ENCODE results near the gene HSPA1A. TPM values are rescaled to one million over a fixed set of nuclear protein-coding genes. Genes with fewer than 3 reads are reported as not detected.

HSPA1A gene
- total and polyA plus RNA-seq, 9 of the 15 experiments (the other 6 are each of a cell fraction or from before 2014, with no cell fraction given) = 2.2 to 273 (median 107) TPM

DNA sequence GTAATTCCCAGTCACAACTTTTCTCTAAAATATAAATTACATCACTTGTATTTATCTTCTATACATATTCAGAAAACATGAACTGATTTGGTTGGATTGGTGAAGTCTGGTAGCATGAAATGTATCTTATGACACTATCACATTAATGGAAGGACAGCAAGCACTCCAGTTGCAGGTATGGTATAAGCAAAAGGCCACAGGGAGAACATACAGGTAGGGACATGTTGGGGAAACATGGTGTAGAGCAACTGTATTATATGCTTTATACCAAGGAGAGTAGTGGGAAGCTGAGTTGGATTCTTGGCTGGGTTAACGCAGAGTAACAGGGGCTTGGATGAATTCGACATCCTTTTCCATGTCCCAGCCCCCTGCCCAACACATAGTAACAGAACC is 18.4 kb upstream of the HSPA1A start (continued):
- 0 out of 2 replicates have a peak, but pooled peaks have one; percentile 23 for TF ChIP-seq CEBPG (CRISPR knock-in tag; IDR thresholded peaks at IDR 0.05)
- no peak for TF ChIP-seq CEBPG (tag; conservative IDR thresholded peaks at IDR 0.05 in 1 of 2, IDR thresholded peaks at IDR 0.05 in 1 of 2)

DNA sequence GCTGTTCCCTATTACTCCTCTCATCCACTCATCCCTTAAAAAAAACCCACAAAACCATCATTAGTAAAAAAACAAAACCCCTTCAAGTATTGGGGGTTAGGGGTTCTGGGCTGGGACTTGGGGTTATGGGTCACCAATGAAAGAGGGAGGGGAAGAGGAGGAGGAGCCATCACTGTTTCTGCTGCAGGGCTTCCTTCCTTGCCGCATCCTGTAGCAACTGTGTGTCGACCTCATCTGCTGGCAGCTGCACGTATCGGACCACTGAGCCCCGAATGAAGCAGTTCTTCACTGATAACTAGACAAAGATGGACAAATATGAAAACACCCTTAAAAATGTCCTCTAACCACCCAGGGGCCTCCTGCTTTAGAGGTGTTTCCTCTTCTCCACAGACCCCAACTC is 17.8 kb upstream of the HSPA1A start:
- H3K9me1 ChIP-seq (ENCODE audit: control insufficient read depth, insufficient read depth, low read length) = no peaks in the 10 kb centered on the region
- H3K4me3 ChIP-seq = no peak overlapping the region
- no TSS peak for BruUV-seq (replicated peaks)
- in situ Hi-C loops (cut with MboI) (no loop called here), intact Hi-C loops (cut with micrococcal nuclease) (no loop called here)
- FAIRE-seq (no peak), ATAC-seq (no peak), DNase-seq (ENCODE audit: extremely low read depth in 1 of 4, low spot score in 3 of 4) (peak in 1 of 4 experiments; percentile 10)
- H3K4me1 ChIP-seq (replicated peaks in 1 of 2; ENCODE audit: control insufficient read depth in 2 of 2, insufficient read depth in 2 of 2, low read length in 2 of 2) = peaks cover 14 to 33% of the 10 kb centered on the region in 2 experiments; a peak in 4 of 5 replicates
- H4K20me1 ChIP-seq (replicated peaks; ENCODE audit: control insufficient read depth, insufficient read depth, low read length) = no peaks in the 10 kb centered on the region
- no peak overlapping the region for H3K27ac ChIP-seq (ENCODE audit: extremely low read depth, low read depth, low read length)
- H3K9ac ChIP-seq (ENCODE audit: insufficient read depth in 1 of 2, low read depth in 2 of 2, low read length in 2 of 2) = no peak overlapping the region
- H3K4me2 ChIP-seq (ENCODE audit: insufficient read depth, low read length) = no peak overlapping the region
- H3K36me3 ChIP-seq (ENCODE audit: control insufficient read depth, insufficient read depth, low read length) = peaks cover 60% of the 10 kb centered on the region
- 74% methylated on average over 5 of the region's 5 CpGs for WGBS (ENCODE audit: insufficient coverage, low coverage, missing lambda C conversion rate)
- ChIA-PET POLR2A (interaction anchor here (0.6 to 4.3 kb wide), 9 partner anchors 9 to 238 kb away, joined by 3 to 58 read pairs (median 5); partner anchors contain the start of genes HSPA1A, HSPA1B, HSPA1L and LSM2), CTCF (ENCODE audit: low intra/inter-chr PET ratio) (no interaction called here)
- no peaks in the 10 kb centered on the region for H3K27me3 ChIP-seq (ENCODE audit: control insufficient read depth in 2 of 2, insufficient read depth in 2 of 2, low read length in 2 of 2)
- no peaks in the 10 kb centered on the region for H3K9me3 ChIP-seq (replicated peaks; ENCODE audit: control insufficient read depth, insufficient read depth, low read depth, low read length)
- H2AFZ ChIP-seq (ENCODE audit: low read depth, low read length) = no peak overlapping the region
- H3K79me2 ChIP-seq (ENCODE audit: control insufficient read depth, insufficient read depth, low read length) = peaks cover 40% of the 10 kb centered on the region
- no peak for TF ChIP-seq FOXJ2 (tag; IDR thresholded peaks at IDR 0.05)
- TF ChIP-seq, protein P1, sequence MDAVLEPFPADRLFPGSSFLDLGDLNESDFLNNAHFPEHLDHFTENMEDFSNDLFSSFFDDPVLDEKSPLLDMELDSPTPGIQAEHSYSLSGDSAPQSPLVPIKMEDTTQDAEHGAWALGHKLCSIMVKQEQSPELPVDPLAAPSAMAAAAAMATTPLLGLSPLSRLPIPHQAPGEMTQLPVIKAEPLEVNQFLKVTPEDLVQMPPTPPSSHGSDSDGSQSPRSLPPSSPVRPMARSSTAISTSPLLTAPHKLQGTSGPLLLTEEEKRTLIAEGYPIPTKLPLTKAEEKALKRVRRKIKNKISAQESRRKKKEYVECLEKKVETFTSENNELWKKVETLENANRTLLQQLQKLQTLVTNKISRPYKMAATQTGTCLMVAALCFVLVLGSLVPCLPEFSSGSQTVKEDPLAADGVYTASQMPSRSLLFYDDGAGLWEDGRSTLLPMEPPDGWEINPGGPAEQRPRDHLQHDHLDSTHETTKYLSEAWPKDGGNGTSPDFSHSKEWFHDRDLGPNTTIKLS (IDR thresholded peaks at IDR 0.05; ENCODE audit: borderline replicate concordance, low read depth) = no peak
- TF ChIP-seq, protein P2, sequence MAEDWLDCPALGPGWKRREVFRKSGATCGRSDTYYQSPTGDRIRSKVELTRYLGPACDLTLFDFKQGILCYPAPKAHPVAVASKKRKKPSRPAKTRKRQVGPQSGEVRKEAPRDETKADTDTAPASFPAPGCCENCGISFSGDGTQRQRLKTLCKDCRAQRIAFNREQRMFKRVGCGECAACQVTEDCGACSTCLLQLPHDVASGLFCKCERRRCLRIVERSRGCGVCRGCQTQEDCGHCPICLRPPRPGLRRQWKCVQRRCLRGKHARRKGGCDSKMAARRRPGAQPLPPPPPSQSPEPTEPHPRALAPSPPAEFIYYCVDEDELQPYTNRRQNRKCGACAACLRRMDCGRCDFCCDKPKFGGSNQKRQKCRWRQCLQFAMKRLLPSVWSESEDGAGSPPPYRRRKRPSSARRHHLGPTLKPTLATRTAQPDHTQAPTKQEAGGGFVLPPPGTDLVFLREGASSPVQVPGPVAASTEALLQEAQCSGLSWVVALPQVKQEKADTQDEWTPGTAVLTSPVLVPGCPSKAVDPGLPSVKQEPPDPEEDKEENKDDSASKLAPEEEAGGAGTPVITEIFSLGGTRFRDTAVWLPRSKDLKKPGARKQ (CRISPR knock-in tag; IDR thresholded peaks at IDR 0.05) = no peak
- TF ChIP-seq, protein P3, sequence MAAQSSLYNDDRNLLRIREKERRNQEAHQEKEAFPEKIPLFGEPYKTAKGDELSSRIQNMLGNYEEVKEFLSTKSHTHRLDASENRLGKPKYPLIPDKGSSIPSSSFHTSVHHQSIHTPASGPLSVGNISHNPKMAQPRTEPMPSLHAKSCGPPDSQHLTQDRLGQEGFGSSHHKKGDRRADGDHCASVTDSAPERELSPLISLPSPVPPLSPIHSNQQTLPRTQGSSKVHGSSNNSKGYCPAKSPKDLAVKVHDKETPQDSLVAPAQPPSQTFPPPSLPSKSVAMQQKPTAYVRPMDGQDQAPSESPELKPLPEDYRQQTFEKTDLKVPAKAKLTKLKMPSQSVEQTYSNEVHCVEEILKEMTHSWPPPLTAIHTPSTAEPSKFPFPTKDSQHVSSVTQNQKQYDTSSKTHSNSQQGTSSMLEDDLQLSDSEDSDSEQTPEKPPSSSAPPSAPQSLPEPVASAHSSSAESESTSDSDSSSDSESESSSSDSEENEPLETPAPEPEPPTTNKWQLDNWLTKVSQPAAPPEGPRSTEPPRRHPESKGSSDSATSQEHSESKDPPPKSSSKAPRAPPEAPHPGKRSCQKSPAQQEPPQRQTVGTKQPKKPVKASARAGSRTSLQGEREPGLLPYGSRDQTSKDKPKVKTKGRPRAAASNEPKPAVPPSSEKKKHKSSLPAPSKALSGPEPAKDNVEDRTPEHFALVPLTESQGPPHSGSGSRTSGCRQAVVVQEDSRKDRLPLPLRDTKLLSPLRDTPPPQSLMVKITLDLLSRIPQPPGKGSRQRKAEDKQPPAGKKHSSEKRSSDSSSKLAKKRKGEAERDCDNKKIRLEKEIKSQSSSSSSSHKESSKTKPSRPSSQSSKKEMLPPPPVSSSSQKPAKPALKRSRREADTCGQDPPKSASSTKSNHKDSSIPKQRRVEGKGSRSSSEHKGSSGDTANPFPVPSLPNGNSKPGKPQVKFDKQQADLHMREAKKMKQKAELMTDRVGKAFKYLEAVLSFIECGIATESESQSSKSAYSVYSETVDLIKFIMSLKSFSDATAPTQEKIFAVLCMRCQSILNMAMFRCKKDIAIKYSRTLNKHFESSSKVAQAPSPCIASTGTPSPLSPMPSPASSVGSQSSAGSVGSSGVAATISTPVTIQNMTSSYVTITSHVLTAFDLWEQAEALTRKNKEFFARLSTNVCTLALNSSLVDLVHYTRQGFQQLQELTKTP (IDR thresholded peaks at IDR 0.05; ENCODE audit: low read depth in 1 of 2, partially characterized antibody in 2 of 2) = no peak
- no peak for TF ChIP-seq UBTF (IDR thresholded peaks at IDR 0.05; ENCODE audit: borderline replicate concordance in 1 of 2, low read depth in 2 of 2, low read length in 2 of 2)
- TF ChIP-seq POLR3G (IDR thresholded peaks at IDR 0.05; ENCODE audit: extremely low read depth, insufficient read length, insufficient replicate concordance) = no peak
- TF ChIP-seq HMGN3 (IDR thresholded peaks at IDR 0.05; ENCODE audit: borderline replicate concordance, extremely low read depth, insufficient read length, low read depth, low read length) = no peak
- TF ChIP-seq RAD51 (IDR thresholded peaks at IDR 0.05; ENCODE audit: borderline replicate concordance, low read depth) = no peak
